ENCODE data around the gene CTBP2.

CTBP2 gene

GRCh38 chr10:125029584-125030242 lies 130.7 kb downstream of the CTBP2 start:
- Histone ChIP-seq H3K27ac (peak overlapping the region; percentile 58 to 90), H3K4me1 (peaks cover 0 to 100% (median 62%) of the 10 kb centered on the region in 4 donors), H3K4me3 (no peak overlapping the region), H3K27me3 (no peaks in the 10 kb centered on the region), H3K36me3 (peaks cover 0 to 27% (median 12%) of the 10 kb centered on the region in 3 donors), H3K9me3 (no peaks in the 10 kb centered on the region)
- no peak for DNase-seq
- TF ChIP-seq, protein P1, sequence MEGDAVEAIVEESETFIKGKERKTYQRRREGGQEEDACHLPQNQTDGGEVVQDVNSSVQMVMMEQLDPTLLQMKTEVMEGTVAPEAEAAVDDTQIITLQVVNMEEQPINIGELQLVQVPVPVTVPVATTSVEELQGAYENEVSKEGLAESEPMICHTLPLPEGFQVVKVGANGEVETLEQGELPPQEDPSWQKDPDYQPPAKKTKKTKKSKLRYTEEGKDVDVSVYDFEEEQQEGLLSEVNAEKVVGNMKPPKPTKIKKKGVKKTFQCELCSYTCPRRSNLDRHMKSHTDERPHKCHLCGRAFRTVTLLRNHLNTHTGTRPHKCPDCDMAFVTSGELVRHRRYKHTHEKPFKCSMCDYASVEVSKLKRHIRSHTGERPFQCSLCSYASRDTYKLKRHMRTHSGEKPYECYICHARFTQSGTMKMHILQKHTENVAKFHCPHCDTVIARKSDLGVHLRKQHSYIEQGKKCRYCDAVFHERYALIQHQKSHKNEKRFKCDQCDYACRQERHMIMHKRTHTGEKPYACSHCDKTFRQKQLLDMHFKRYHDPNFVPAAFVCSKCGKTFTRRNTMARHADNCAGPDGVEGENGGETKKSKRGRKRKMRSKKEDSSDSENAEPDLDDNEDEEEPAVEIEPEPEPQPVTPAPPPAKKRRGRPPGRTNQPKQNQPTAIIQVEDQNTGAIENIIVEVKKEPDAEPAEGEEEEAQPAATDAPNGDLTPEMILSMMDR (IDR thresholded peaks at IDR 0.05) = no peak
- intact Hi-C loops (cut with DNase I; ENCODE audit: low total_unique reads) = no loop called here

GRCh38 chr10:125027871-125028869 lies 132.2 kb downstream of the CTBP2 start:
- TF ChIP-seq, protein P1 (IDR thresholded peaks at IDR 0.05) = no peak
- peaks cover 0 to 100% (median 74%) of the 10 kb centered on the region in 4 donors for H3K4me1 ChIP-seq
- no peak for DNase-seq

GRCh38 chr10:125026974-125027735 lies 133.2 kb downstream of the CTBP2 start:
- Histone ChIP-seq H3K27me3 (no peaks in the 10 kb centered on the region), H3K36me3 (peaks cover 0 to 24% (median 12%) of the 10 kb centered on the region in 3 donors), H3K27ac (peak overlapping the region; percentile 85 to 90), H3K4me3 (no peak overlapping the region), H3K9me3 (no peaks in the 10 kb centered on the region), H3K4me1 (peaks cover 0 to 100% (median 80%) of the 10 kb centered on the region in 4 donors)
- intact Hi-C loops (cut with DNase I; ENCODE audit: low total_unique reads) = no loop called here
- DNase-seq = no peak
- TF ChIP-seq, protein P1 (IDR thresholded peaks at IDR 0.05) = no peak

More at GRCh38 chr10:125027871-125028869, 132.2 kb downstream of the CTBP2 start:
- no peak overlapping the region for H3K4me3 ChIP-seq
- no peaks in the 10 kb centered on the region for H3K27me3 ChIP-seq
- H3K9me3 ChIP-seq = no peaks in the 10 kb centered on the region
- H3K27ac ChIP-seq = peak overlapping the region; percentile 85 to 90
- peaks cover 0 to 25% (median 12%) of the 10 kb centered on the region in 3 donors for H3K36me3 ChIP-seq
- intact Hi-C loops (cut with DNase I; ENCODE audit: low total_unique reads) = no loop called here

- no peak overlapping the region for H3K4me3 ChIP-seq
- TF ChIP-seq, protein P1 (IDR thresholded peaks at IDR 0.05) = no peak
- H3K27me3 ChIP-seq = no peaks in the 10 kb centered on the region
- H3K27ac ChIP-seq = peak overlapping the region; percentile 85 to 90
- peaks cover 0 to 24% (median 12%) of the 10 kb centered on the region in 3 donors for H3K36me3 ChIP-seq
- H3K4me1 ChIP-seq = peaks cover 0 to 100% (median 85%) of the 10 kb centered on the region in 4 donors
- no peaks in the 10 kb centered on the region for H3K9me3 ChIP-seq
- intact Hi-C loops (cut with DNase I; ENCODE audit: low total_unique reads) = no loop called here
- DNase-seq = no peak
Observed at GRCh38 chr10:125026036-125026931, 134.1 kb downstream of the CTBP2 start.

All from tibial artery (tissue), 4 donors.